ENCODE results near the gene MAGI1. TPM values are rescaled to one million over a fixed set of nuclear protein-coding genes. Genes with fewer than 3 reads are reported as not detected.

The MAGI1 gene
- total RNA-seq, 3 donors from 2014 or later (not counting 1 experiment from before 2014, with no cell fraction given), result not detected

- intact Hi-C loops (cut with micrococcal nuclease), result no loop called here
- Histone ChIP-seq H3K27ac (ENCODE audit: low read length) (no peak overlapping the region), H3K4me3 (ENCODE audit: low read length) (no peak overlapping the region), H3K4me1 (ENCODE audit: control insufficient read depth, insufficient read depth, low read length) (no peaks in the 10 kb centered on the region), H3K36me3 (ENCODE audit: control insufficient read depth, insufficient read depth, low read length) (no peaks in the 10 kb centered on the region), H3K27me3 (ENCODE audit: control insufficient read depth, insufficient read depth, low read length) (no peaks in the 10 kb centered on the region), H3K9me3 (ENCODE audit: control insufficient read depth, insufficient read depth, low read length) (no peaks in the 10 kb centered on the region)
- no peak for TF ChIP-seq CTCF (IDR thresholded peaks at IDR 0.05)
- ATAC-seq (no peak), DNase-seq (no peak)
- H3K27ac Mint-ChIP-seq, result no peak overlapping the region
- no peaks in the 10 kb centered on the region for H3K36me3 Mint-ChIP-seq
- H3K4me1 Mint-ChIP-seq, result no peaks in the 10 kb centered on the region
- no peak overlapping the region for H3K4me3 Mint-ChIP-seq
- H3K9me3 Mint-ChIP-seq, result peaks cover 0 to 6% of the 10 kb centered on the region in 2 donors
- 80% methylated on average over 1 of the region's 1 CpG for WGBS (ENCODE audit: insufficient coverage)
- H3K27me3 Mint-ChIP-seq (ENCODE audit: low read depth in 2 of 2), result no peaks in the 10 kb centered on the region
Observed at GRCh38 chr3:65623362-65623761, 415.4 kb downstream of the MAGI1 start.

- TF ChIP-seq CTCF (IDR thresholded peaks at IDR 0.05), result no peak
- Mint-ChIP-seq H3K4me1 (no peaks in the 10 kb centered on the region), H3K9me3 (peaks cover 5 to 6% of the 10 kb centered on the region in 2 donors), H3K27me3 (ENCODE audit: low read depth in 2 of 2) (no peaks in the 10 kb centered on the region), H3K27ac (no peak overlapping the region), H3K4me3 (no peak overlapping the region), H3K36me3 (no peaks in the 10 kb centered on the region)
- 0% methylated on average over 1 of the region's 1 CpG for WGBS (ENCODE audit: insufficient coverage)
- H3K4me1 ChIP-seq (ENCODE audit: control insufficient read depth, insufficient read depth, low read length), result no peaks in the 10 kb centered on the region
- no peak for DNase-seq
- ATAC-seq, result no peak
- no peak overlapping the region for H3K27ac ChIP-seq (ENCODE audit: low read length)
- no peaks in the 10 kb centered on the region for H3K27me3 ChIP-seq (ENCODE audit: control insufficient read depth, insufficient read depth, low read length)
- no peaks in the 10 kb centered on the region for H3K9me3 ChIP-seq (ENCODE audit: control insufficient read depth, insufficient read depth, low read length)
- no peak overlapping the region for H3K4me3 ChIP-seq (ENCODE audit: low read length)
- no peaks in the 10 kb centered on the region for H3K36me3 ChIP-seq (ENCODE audit: control insufficient read depth, insufficient read depth, low read length)
- intact Hi-C loops (cut with micrococcal nuclease), result no loop called here
Observed at GRCh38 chr3:65619888-65620287, 418.8 kb downstream of the MAGI1 start.

- no peaks in the 10 kb centered on the region for H3K4me1 Mint-ChIP-seq
- H3K36me3 ChIP-seq (ENCODE audit: control insufficient read depth, insufficient read depth, low read length), result no peaks in the 10 kb centered on the region
- no peaks in the 10 kb centered on the region for H3K27me3 Mint-ChIP-seq (ENCODE audit: low read depth in 2 of 2)
- no peak overlapping the region for H3K4me3 ChIP-seq (ENCODE audit: low read length)
- no peak overlapping the region for H3K27ac Mint-ChIP-seq
- H3K36me3 Mint-ChIP-seq, result no peaks in the 10 kb centered on the region
- TF ChIP-seq CTCF (IDR thresholded peaks at IDR 0.05), result no peak
- H3K27me3 ChIP-seq (ENCODE audit: control insufficient read depth, insufficient read depth, low read length), result no peaks in the 10 kb centered on the region
- no peak overlapping the region for H3K27ac ChIP-seq (ENCODE audit: low read length)
- no peaks in the 10 kb centered on the region for H3K9me3 ChIP-seq (ENCODE audit: control insufficient read depth, insufficient read depth, low read length)
- H3K4me1 ChIP-seq (ENCODE audit: control insufficient read depth, insufficient read depth, low read length), result no peaks in the 10 kb centered on the region
- H3K9me3 Mint-ChIP-seq, result peaks cover 5 to 6% of the 10 kb centered on the region in 2 donors
- DNase-seq (no peak), ATAC-seq (no peak)
- intact Hi-C loops (cut with micrococcal nuclease), result no loop called here
- no peak overlapping the region for H3K4me3 Mint-ChIP-seq
- WGBS (ENCODE audit: insufficient coverage), result 18% methylated on average over 4 of the region's 5 CpGs
Observed at GRCh38 chr3:65619451-65619881, 419.3 kb downstream of the MAGI1 start.

- no peak overlapping the region for H3K27ac Mint-ChIP-seq
- H3K27me3 ChIP-seq (ENCODE audit: control insufficient read depth, insufficient read depth, low read length), result no peaks in the 10 kb centered on the region
- H3K9me3 Mint-ChIP-seq, result peaks cover 3 to 5% of the 10 kb centered on the region in 2 donors
- H3K27ac ChIP-seq (ENCODE audit: low read length), result no peak overlapping the region
- TF ChIP-seq CTCF (IDR thresholded peaks at IDR 0.05), result no peak
- no peaks in the 10 kb centered on the region for H3K4me1 Mint-ChIP-seq
- 22% methylated on average over 1 of the region's 1 CpG for WGBS (ENCODE audit: insufficient coverage)
- H3K4me3 ChIP-seq (ENCODE audit: low read length), result no peak overlapping the region
- no peak overlapping the region for H3K4me3 Mint-ChIP-seq
- ATAC-seq, result no peak
- no peaks in the 10 kb centered on the region for H3K36me3 ChIP-seq (ENCODE audit: control insufficient read depth, insufficient read depth, low read length)
- H3K4me1 ChIP-seq (ENCODE audit: control insufficient read depth, insufficient read depth, low read length), result no peaks in the 10 kb centered on the region
- no peaks in the 10 kb centered on the region for H3K36me3 Mint-ChIP-seq
- DNase-seq, result no peak
- intact Hi-C loops (cut with micrococcal nuclease), result no loop called here
- no peaks in the 10 kb centered on the region for H3K27me3 Mint-ChIP-seq (ENCODE audit: low read depth in 2 of 2)
- no peaks in the 10 kb centered on the region for H3K9me3 ChIP-seq (ENCODE audit: control insufficient read depth, insufficient read depth, low read length)
Observed at GRCh38 chr3:65618599-65618998, 420.1 kb downstream of the MAGI1 start.

Data from natural killer cell (primary cell).